Suprapubic skin (tissue), 4 donors: ENCODE data around the gene CLDN34.

Experiments
- POLR2A ChIP-seq, 2 donors: fragments of 450-650 bp; IDR thresholded peaks; one replicate each; pipeline ENCODE4 v1.6.1; 2017; ENCODE audit warnings: antibody characterized with exemption in 2 of 2, mild to moderate bottlenecking in 2 of 2, moderate library complexity in 2 of 2
- POLR2AphosphoS5 ChIP-seq, 3 donors: sonication (generic); formaldehyde crosslinking; IDR thresholded peaks; one replicate each; pipeline ENCODE4 v1.6.1; 2017; ENCODE audit warnings: antibody characterized with exemption in 3 of 3

- no peak for TF ChIP-seq POLR2AphosphoS5 (IDR thresholded peaks at IDR 0.05)
- no peak for TF ChIP-seq POLR2A (IDR thresholded peaks at IDR 0.05)
Observed at GRCh38 chrX:10015355-10015722, 48.2 kb downstream of the CLDN34 start.
